PC-3 (cell line): ENCODE measurements around the gene CHEK2. TPM values are rescaled to one million over a fixed set of nuclear protein-coding genes. Genes with fewer than 3 reads are reported as not detected.

ENCODE experiments used
- ATAC-seq: fragments of 200-7000 bp; cut with Tn5 transposase; 2 replicates; pipeline ENCODE4 v1.9.1; 2020; ENCODE audit warnings: mild to moderate bottlenecking, moderate library complexity
- BruUV-seq: library from RNA; stranded (reverse); fragments of 400-500 nt; replicated peaks from 2 replicates; lab custom pipeline; 2021; lab: Mats Ljungman, UMichigan
- CTCF ChIA-PET: fragments of 300-600 bp; sonication (Branson Sonifier 250); formaldehyde crosslinking; loops from one replicate; lab custom pipeline; 2022; ENCODE audit warnings: antibody characterized with exemption; lab: Charles Lee
- POLR2A ChIA-PET: fragments of 300-600 bp; sonication (Branson Sonifier 250); formaldehyde crosslinking; loops from one replicate; lab custom pipeline; 2022; ENCODE audit warnings: antibody characterized with exemption; ENCODE audit not compliant: unreplicated experiment; lab: Charles Lee
- DNase-seq: peaks from one replicate; pipeline ENCODE4 v3.0.0-alpha.2; 2015
- H2AFZ ChIP-seq: fragments of 300-600 bp; sonication (generic); 2 replicates; pipeline ENCODE4 v1.6.0; 2016; ENCODE audit warnings: antibody characterized with exemption, low read length
- H3F3A ChIP-seq: fragments of 300-600 bp; sonication (generic); one replicate; pipeline ENCODE4 v1.6.0; 2017; ENCODE audit warnings: antibody characterized with exemption, low read length, control low read depth, mild to moderate bottlenecking; ENCODE audit not compliant: unreplicated experiment
- H3K27ac ChIP-seq: fragments of 300-600 bp; sonication (generic); 2 replicates; pipeline ENCODE4 v1.5.1; 2016; ENCODE audit warnings: mild to moderate bottlenecking, low read length
- H3K27me3 ChIP-seq: fragments of 300-600 bp; sonication (generic); 2 replicates; pipeline ENCODE4 v1.6.1; 2016; ENCODE audit warnings: low read length, mixed read lengths
- H3K36me3 ChIP-seq: fragments of 300-600 bp; sonication (generic); 2 replicates; pipeline ENCODE4 v1.6.1; 2016; ENCODE audit warnings: low read depth, mixed run types, low read length, mixed read lengths
- H3K4me1 ChIP-seq: fragments of 300-600 bp; sonication (generic); 2 replicates; pipeline ENCODE4 v1.5.1; 2016; ENCODE audit warnings: low read length; ENCODE audit not compliant: insufficient read depth
- H3K4me2 ChIP-seq: fragments of 300-600 bp; sonication (generic); 2 replicates; pipeline ENCODE4 v1.6.0; 2016; ENCODE audit warnings: low read length
- H3K4me3 ChIP-seq: fragments of 300-600 bp; sonication (generic); 2 replicates; pipeline ENCODE4 v1.5.1; 2016; ENCODE audit warnings: mild to moderate bottlenecking, low read length, mixed read lengths
- H3K79me2 ChIP-seq: fragments of 300-600 bp; sonication (generic); 2 replicates; pipeline ENCODE4 v1.6.1; 2017; ENCODE audit warnings: low read length, mixed read lengths
- H3K9ac ChIP-seq: fragments of 300-600 bp; sonication (generic); 2 replicates; pipeline ENCODE4 v1.6.0; 2016; ENCODE audit warnings: mild to moderate bottlenecking, low read length
- H3K9me2 ChIP-seq: fragments of 300-600 bp; sonication (generic); replicated peaks from 2 replicates; pipeline ENCODE4 v1.6.1; 2016; ENCODE audit warnings: mixed run types, low read length, mixed read lengths
- H3K9me3 ChIP-seq: fragments of 300-600 bp; sonication (generic); 2 replicates; pipeline ENCODE4 v1.6.1; 2016; ENCODE audit warnings: low read length, mixed read lengths
- H4K20me1 ChIP-seq: fragments of 300-600 bp; sonication (generic); 2 replicates; pipeline ENCODE4 v1.6.1; 2016; ENCODE audit warnings: low read length, mixed read lengths
- CTCF ChIP-seq: fragments of 300-600 bp; sonication (generic); conservative IDR thresholded peaks from 2 replicates; pipeline ENCODE4 v1.5.1; 2017; ENCODE audit warnings: antibody characterized with exemption, low read depth, mild to moderate bottlenecking, low read length
- EZH2 ChIP-seq: fragments of 300-600 bp; sonication (generic); IDR thresholded peaks from one replicate; pipeline ENCODE4 v1.6.1; 2017; ENCODE audit warnings: antibody characterized with exemption, mild to moderate bottlenecking, low read length; ENCODE audit not compliant: unreplicated experiment
- EZH2phosphoT487 ChIP-seq: fragments of 300-600 bp; sonication (generic); IDR thresholded peaks from 2 replicates; pipeline ENCODE4 v1.6.1; 2018; ENCODE audit warnings: mild to moderate bottlenecking, antibody characterized with exemption, low read length, borderline replicate concordance
- intact Hi-C: fragments of 100-400 bp; cut with micrococcal nuclease; formaldehyde crosslinking; loops from 2 replicates; pipeline ENCODE4 v1.9.0; 2023
- total RNA-seq: library from RNA; depleted of rRNA; stranded (reverse); fragments of >200 nt; gene quantifications from 2 replicates; pipeline ENCODE4 v1.2.3, GENCODE V29; 2014

CHEK2 gene
- total RNA-seq, 1 experiment from 2014 or later, result 21.0 TPM

- no peaks in the 10 kb centered on the region for H3K9me2 ChIP-seq
- ATAC-seq (no peak), DNase-seq (no peak)
- no peaks in the 10 kb centered on the region for H4K20me1 ChIP-seq
- H3K79me2 ChIP-seq, result peaks cover 8% of the 10 kb centered on the region; the same call in 1 of the 2 replicates
- TF ChIP-seq EZH2, result no peak
- no peak for TF ChIP-seq CTCF
- TF ChIP-seq EZH2phosphoT487, result no peak
- no peaks in the 10 kb centered on the region for H3K27me3 ChIP-seq
- no peak overlapping the region for H3K4me2 ChIP-seq
- H3K9ac ChIP-seq, result no peak overlapping the region
- H3K27ac ChIP-seq, result no peak overlapping the region
- BruUV-seq, result no TSS peak
- ChIA-PET POLR2A (no interaction called here), CTCF (no interaction called here)
- intact Hi-C loops, result no loop called here
- H3K4me3 ChIP-seq, result no peak overlapping the region
- peaks cover 3% of the 10 kb centered on the region; the same call in 1 of the 2 replicates for H3K4me1 ChIP-seq
- no peaks in the 10 kb centered on the region for H3K9me3 ChIP-seq
- no peaks in the 10 kb centered on the region for H3F3A ChIP-seq
- no peak overlapping the region for H2AFZ ChIP-seq
- no peaks in the 10 kb centered on the region for H3K36me3 ChIP-seq
Measured at GRCh38 chr22:28658448-28658847, 83.2 kb downstream of the CHEK2 start.

GRCh38 chr22:28656181-28656580 is 85.4 kb downstream of the CHEK2 start:
- Histone ChIP-seq H3K36me3 (no peaks in the 10 kb centered on the region), H3F3A (no peaks in the 10 kb centered on the region), H3K9me2 (no peaks in the 10 kb centered on the region), H4K20me1 (no peaks in the 10 kb centered on the region), H3K27ac (no peak overlapping the region), H3K4me2 (no peak overlapping the region), H3K9me3 (no peaks in the 10 kb centered on the region), H3K4me3 (no peak overlapping the region), H2AFZ (no peak overlapping the region), H3K79me2 (no peaks in the 10 kb centered on the region), H3K4me1 (no peaks in the 10 kb centered on the region), H3K9ac (no peak overlapping the region), H3K27me3 (no peaks in the 10 kb centered on the region)
- ATAC-seq, result no peak
- ChIA-PET POLR2A (no interaction called here), CTCF (no interaction called here)
- DNase-seq, result no peak
- TF ChIP-seq EZH2phosphoT487 (no peak), EZH2 (no peak), CTCF (no peak)
- BruUV-seq, result no TSS peak
- intact Hi-C loops, result no loop called here

GRCh38 chr22:28650463-28650862 is 91.2 kb downstream of the CHEK2 start:
- ATAC-seq (no peak), DNase-seq (no peak)
- no peak overlapping the region for H3K4me3 ChIP-seq
- no peak overlapping the region for H3K27ac ChIP-seq
- TF ChIP-seq CTCF (no peak), EZH2 (no peak), EZH2phosphoT487 (no peak)
- H3K27me3 ChIP-seq, result no peaks in the 10 kb centered on the region
- no peaks in the 10 kb centered on the region for H3K79me2 ChIP-seq
- H3K4me1 ChIP-seq, result no peaks in the 10 kb centered on the region
- intact Hi-C loops, result no loop called here
- H3K4me2 ChIP-seq, result no peak overlapping the region
- ChIA-PET CTCF (no interaction called here), POLR2A (no interaction called here)
- H2AFZ ChIP-seq, result no peak overlapping the region
- H3K36me3 ChIP-seq, result no peaks in the 10 kb centered on the region
- no peaks in the 10 kb centered on the region for H3K9me2 ChIP-seq
- no peaks in the 10 kb centered on the region for H4K20me1 ChIP-seq
- H3K9me3 ChIP-seq, result no peaks in the 10 kb centered on the region
- no peak overlapping the region for H3K9ac ChIP-seq
- H3F3A ChIP-seq, result no peaks in the 10 kb centered on the region
- no TSS peak for BruUV-seq
